H1 (cell line): ENCODE results near the gene MECP2. TPM values are rescaled to one million over a fixed set of nuclear protein-coding genes. Genes with fewer than 3 reads are reported as not detected.
"Not testable (repeated sequence)": the region's sequence is repeated elsewhere in the genome, so short reads cannot be mapped to it uniquely, and the experiment has no call there.

Source experiments
- CTCF ChIA-PET: fragments of 300-600 bp; sonication (Branson Sonifier 250); formaldehyde crosslinking; loops from one replicate; lab custom pipeline; 2021; ENCODE audit not compliant: partially characterized antibody; lab: Charles Lee
- POLR2A ChIA-PET: fragments of 300-600 bp; sonication (Branson Sonifier 250); formaldehyde crosslinking; loops from one replicate; lab custom pipeline; 2021; ENCODE audit warnings: inconsistent platforms; ENCODE audit not compliant: partially characterized antibody; lab: Charles Lee
- DNase-seq, 2 experiments: peaks; one replicate each; pipeline versions ENCODE4 v3.0.0 to v3.0.0-alpha.2; 2010 to 2022; ENCODE audit warnings: low spot score in 2 of 2, low read depth in 1 of 2, mixed read lengths in 1 of 2
- FAIRE-seq: peaks from 2 replicates; lab custom pipeline; 2011; peaks lifted over from hg19 to GRCh38; lab: Jason Lieb, UNC
- H2AFZ ChIP-seq: 2 replicates; pipeline ENCODE4 v1.8.1; 2012; ENCODE audit warnings: low read length, inconsistent platforms
- H2AK5ac ChIP-seq: 2 replicates; pipeline ENCODE4 v1.6.1; 2013; ENCODE audit warnings: low read depth, low read length
- H2BK120ac ChIP-seq: replicated peaks from 2 replicates; pipeline ENCODE3; 2013; ENCODE audit warnings: low read depth, low read length, inconsistent platforms
- H2BK12ac ChIP-seq: 2 replicates; pipeline ENCODE4 v1.6.1; 2013; ENCODE audit warnings: low read depth, low read length
- H2BK15ac ChIP-seq: 2 replicates; pipeline ENCODE4 v1.6.1; 2013; ENCODE audit warnings: low read length
- H2BK20ac ChIP-seq: 2 replicates; pipeline ENCODE4 v1.6.1; 2013; ENCODE audit warnings: low read length
- H2BK5ac ChIP-seq: 2 replicates; pipeline ENCODE4 v1.6.1; 2013; ENCODE audit warnings: low read depth, low read length
- H3K14ac ChIP-seq: 2 replicates; pipeline ENCODE4 v1.6.1; 2013; ENCODE audit warnings: inconsistent platforms; ENCODE audit not compliant: insufficient read length
- H3K18ac ChIP-seq: 2 replicates; pipeline ENCODE4 v1.6.1; 2013; ENCODE audit warnings: low read length; ENCODE audit errors: extremely low read depth
- H3K23ac ChIP-seq: 2 replicates; pipeline ENCODE4 v1.6.1; 2013; ENCODE audit warnings: inconsistent platforms; ENCODE audit not compliant: insufficient read length
- H3K23me2 ChIP-seq: 2 replicates; pipeline ENCODE4 v1.6.1; 2013; ENCODE audit warnings: low read depth, low read length
- H3K27ac ChIP-seq: 2 replicates; pipeline ENCODE4 v1.6.1; 2011; ENCODE audit warnings: low read depth, low read length, inconsistent platforms
- H3K27me3 ChIP-seq, 4 experiments: replicated peaks in 1 of 4; 1 replicate in 1 of 4; 2 replicates in 3 of 4; pipeline versions ENCODE4 v1.6.1 to v1.8.1; 2011 to 2013; ENCODE audit warnings: low read length in 3 of 4, mild to moderate bottlenecking in 3 of 4, inconsistent platforms in 2 of 4, mixed read lengths in 2 of 4, moderate library complexity in 1 of 4; ENCODE audit not compliant: control insufficient read depth in 3 of 4, insufficient read depth in 3 of 4; ENCODE audit errors: extremely low read depth in 1 of 4
- H3K36me3 ChIP-seq, 4 experiments: 2 replicates each; pipeline versions ENCODE4 v1.6.1 to v1.8.1; 2011 to 2013; ENCODE audit warnings: mild to moderate bottlenecking in 4 of 4, low read length in 3 of 4, moderate library complexity in 2 of 4, control low read depth in 1 of 4, inconsistent platforms in 1 of 4; ENCODE audit not compliant: insufficient read depth in 4 of 4, control insufficient read depth in 2 of 4
- H3K4ac ChIP-seq: replicated peaks from 2 replicates; pipeline ENCODE3; 2013; ENCODE audit warnings: low read length, low read depth, mixed read lengths, inconsistent platforms; ENCODE audit not compliant: insufficient read length
- H3K4me1 ChIP-seq, 4 experiments: replicated peaks in 1 of 4; 1 replicate in 1 of 4; 2 replicates in 3 of 4; pipeline versions ENCODE4 v1.6.1 to v1.8.1; 2011 to 2013; ENCODE audit warnings: low read length in 3 of 4, inconsistent platforms in 2 of 4, mixed read lengths in 1 of 4; ENCODE audit not compliant: insufficient read depth in 4 of 4, control insufficient read depth in 3 of 4
- H3K4me2 ChIP-seq, 2 experiments: 2 replicates each; pipeline versions ENCODE4 v1.6.1 to v1.8.1; 2011 to 2013; ENCODE audit warnings: low read depth in 2 of 2, low read length in 2 of 2, control low read depth in 1 of 2, inconsistent platforms in 1 of 2, mild to moderate bottlenecking in 1 of 2; ENCODE audit not compliant: insufficient read depth in 1 of 2
- H3K4me3 ChIP-seq, 4 experiments: fragments of 200-600, 300-600 bp in 1 of 4; sonication (generic), shearing (Covaris generic), sonication (Bioruptor Twin) in 1 of 4; 2 replicates each; pipeline versions ENCODE4 v1.5.1 to v1.8.1; 2011 to 2016; ENCODE audit warnings: low read length in 4 of 4, low read depth in 3 of 4, control low read depth in 2 of 4, inconsistent platforms in 2 of 4, mild to moderate bottlenecking in 2 of 4, mixed read lengths in 1 of 4, moderate library complexity in 1 of 4; ENCODE audit not compliant: insufficient read depth in 2 of 4; ENCODE audit errors: extremely low read depth in 1 of 4
- H3K56ac ChIP-seq: replicated peaks from 2 replicates; pipeline ENCODE3; 2013; ENCODE audit warnings: low read depth, mild to moderate bottlenecking, mixed read lengths, low read length, inconsistent platforms; ENCODE audit not compliant: insufficient read length
- H3K79me1 ChIP-seq: 2 replicates; pipeline ENCODE4 v1.6.1; 2013; ENCODE audit warnings: low read depth, low read length, control low read depth
- H3K79me2 ChIP-seq, 2 experiments: 2 replicates each; pipeline versions ENCODE4 v1.6.1 to v1.8.1; 2012 to 2013; ENCODE audit warnings: low read length in 2 of 2, mild to moderate bottlenecking in 2 of 2, inconsistent platforms in 1 of 2; ENCODE audit not compliant: insufficient read depth in 2 of 2, control insufficient read depth in 1 of 2
- H3K9ac ChIP-seq, 4 experiments: replicated peaks in 1 of 4; 1 replicate in 1 of 4; 2 replicates in 3 of 4; pipeline versions ENCODE4 v1.6.1 to v1.8.1; 2011 to 2013; ENCODE audit warnings: low read depth in 3 of 4, low read length in 3 of 4, control low read depth in 2 of 4, mild to moderate bottlenecking in 2 of 4, moderate library complexity in 2 of 4, inconsistent platforms in 1 of 4; ENCODE audit errors: extremely low read depth in 1 of 4
- H3K9me3 ChIP-seq, 2 experiments: 2 replicates each; pipeline versions ENCODE4 v1.6.1 to v1.8.1; 2012 to 2013; ENCODE audit warnings: mild to moderate bottlenecking in 2 of 2, moderate library complexity in 2 of 2, control low read depth in 1 of 2, inconsistent platforms in 1 of 2, low read depth in 1 of 2, low read length in 1 of 2, mixed read lengths in 1 of 2; ENCODE audit not compliant: insufficient read depth in 2 of 2
- H4K20me1 ChIP-seq, 2 experiments: replicated peaks in 1 of 2; 2 replicates each; pipeline versions ENCODE3 to v1.8.1; 2011 to 2013; ENCODE audit warnings: inconsistent platforms in 2 of 2, low read length in 2 of 2, mild to moderate bottlenecking in 1 of 2; ENCODE audit not compliant: insufficient read depth in 2 of 2, control insufficient read depth in 1 of 2
- H4K5ac ChIP-seq: 2 replicates; pipeline ENCODE4 v1.6.1; 2013; ENCODE audit warnings: low read length, low read depth, mixed read lengths, inconsistent platforms; ENCODE audit not compliant: insufficient read length
- H4K8ac ChIP-seq: 2 replicates; pipeline ENCODE4 v1.8.0; 2013; ENCODE audit warnings: mild to moderate bottlenecking, moderate library complexity, low read length, inconsistent platforms; ENCODE audit not compliant: insufficient read depth; ENCODE audit errors: extremely low read depth
- H4K91ac ChIP-seq: replicated peaks from 2 replicates; pipeline ENCODE3; 2013; ENCODE audit warnings: low read length, mixed read lengths, inconsistent platforms; ENCODE audit not compliant: insufficient read length
- WGBS, 2 experiments: shearing (Covaris generic) in 1 of 2; methylation state at CpG; one replicate each; pipeline versions ENCODE4 v1.1.6 to v1.1.7; 2013 to 2015; ENCODE audit warnings: low lambda C conversion rate in 2 of 2, mixed read lengths in 2 of 2, inconsistent platforms in 1 of 2, low coverage in 1 of 2, missing lambda C conversion rate in 1 of 2; ENCODE audit not compliant: insufficient replicate concordance in 2 of 2, insufficient coverage in 1 of 2, insufficient read length in 1 of 2; ENCODE audit errors: extremely low coverage in 1 of 2, missing lambda C conversion rate in 1 of 2; 5-methylcytosine and 5-hydroxymethylcytosine counted together
- polyA plus RNA-seq, 7 experiments: library from polyadenylated mRNA; depleted of rRNA in 3 of 7; stranded (reverse) in 5 of 7; unstranded in 2 of 7; fragments of >200 nt in 5 of 7; fragments of 200-250 nt in 2 of 7; gene quantifications; 1 replicate in 5 of 7; 2 replicates in 1 of 7; 4 replicates in 1 of 7; pipeline versions ENCODE4 v1.2.1 to v1.2.3, GENCODE V29; 2011 to 2013; ENCODE audit warnings: missing spikeins in 2 of 7, mixed read lengths in 2 of 7
- total RNA-seq: library from RNA; stranded (reverse); fragmentation: NEBNext Ultra II Directional; extraction: Animal tissue kit (Norgen Biotek cat#: 25700); gene quantifications from 2 replicates; pipeline ENCODE4 v1.2.1, GENCODE V29; 2021

MECP2 gene
- total and polyA plus RNA-seq, 2 of the 8 experiments (the other 6 are each of a cell fraction or from before 2014, with no cell fraction given) = 5.0 to 32.4 TPM

GRCh38 chrX:153980394-153980793 is 117.1 kb downstream of the MECP2 start:
- ChIA-PET POLR2A (interaction anchor here (3.2 kb wide), 1 partner anchor 9 kb away, joined by 10 read pairs; the partner anchor contains the start of gene HCFC1), CTCF (interaction anchor here (1.6 kb wide), 1 partner anchor 28 kb away, joined by 3 read pairs; no protein-coding TSS in a partner anchor)
- peak; percentile 86 for FAIRE-seq
- H3K4me2 ChIP-seq, H3K79me2 ChIP-seq, H4K20me1 ChIP-seq, H2AFZ ChIP-seq, H2BK12ac ChIP-seq, H2AK5ac ChIP-seq, H3K79me1 ChIP-seq, H2BK120ac ChIP-seq, H3K4me3 ChIP-seq, H3K4ac ChIP-seq, H3K9ac ChIP-seq, H4K5ac ChIP-seq, H3K56ac ChIP-seq, H2BK20ac ChIP-seq, H3K14ac ChIP-seq, H4K91ac ChIP-seq, DNase-seq, H4K8ac ChIP-seq, H3K23me2 ChIP-seq, H2BK15ac ChIP-seq, H3K27ac ChIP-seq, H3K23ac ChIP-seq, H3K18ac ChIP-seq, H3K4me1 ChIP-seq, H3K9me3 ChIP-seq, H3K27me3 ChIP-seq, H3K36me3 ChIP-seq, H2BK5ac ChIP-seq: not testable (repeated sequence)
- 87% methylated on average over 4 of the region's 10 CpGs; no CpG with 5 or more reads in 1 of the 2 experiments for WGBS, 2 experiments
